ENCODE measurements around the gene YPEL3.

GRCh38 chr16:30079480-30079879 lies 16.5 kb downstream of the YPEL3 start:
- TF ChIP-seq CTCF (IDR thresholded peaks at IDR 0.05) (no peak), EP300 (IDR thresholded peaks at IDR 0.05) (no peak)
